Right lobe of liver (tissue), 6 donors: Measurements from ENCODE around the gene ANOS1. TPM values are rescaled to one million over a fixed set of nuclear protein-coding genes. Genes with fewer than 3 reads are reported as not detected.

Experiments
- ATAC-seq, 4 donors: fragments of 200-7000 bp; cut with Tn5 transposase; one replicate each; pipeline ENCODE4 v1.9.1; 2020; ENCODE audit warnings: mild to moderate bottlenecking in 4 of 4, moderate library complexity in 4 of 4
- DNase-seq, 3 donors: peaks; one replicate each; pipeline ENCODE4 v3.0.0-alpha.2; 2020
- H3K27ac ChIP-seq, 3 donors: fragments of 200-600 bp; one replicate each; pipeline ENCODE4 v1.8.0; 2022
- H3K27me3 ChIP-seq, 2 donors: fragments of 200-600 bp; one replicate each; pipeline ENCODE4 v1.8.0; 2022
- H3K36me3 ChIP-seq, 4 donors: fragments of 200-600 bp; sonication (generic) in 1 of 4; one replicate each; pipeline versions ENCODE4 v1.5.1 to v1.8.0; 2017 to 2022; ENCODE audit warnings: control low read depth in 1 of 4
- H3K4me1 ChIP-seq, 4 donors: fragments of 200-600 bp; sonication (generic) in 1 of 4; one replicate each; pipeline versions ENCODE4 v1.5.1 to v1.8.0; 2017 to 2022; ENCODE audit warnings: control low read depth in 1 of 4
- H3K4me3 ChIP-seq, 3 donors: fragments of 200-600 bp; one replicate each; pipeline ENCODE4 v1.8.0; 2022
- H3K9me3 ChIP-seq, 4 donors: fragments of 200-600 bp; sonication (generic) in 1 of 4; one replicate each; pipeline versions ENCODE4 v1.5.1 to v1.8.0; 2017 to 2022; ENCODE audit warnings: control low read depth in 1 of 4
- POLR2A ChIP-seq: fragments of 450-650 bp; IDR thresholded peaks from one replicate; pipeline ENCODE4 v1.6.1; 2017; ENCODE audit warnings: antibody characterized with exemption, mild to moderate bottlenecking
- WGBS: methylation state at CpG from one replicate; pipeline ENCODE4 v1.1.6; 2018; ENCODE audit warnings: low coverage, low lambda C conversion rate; ENCODE audit not compliant: insufficient coverage; ENCODE audit errors: missing lambda C conversion rate; 5-methylcytosine and 5-hydroxymethylcytosine counted together
- intact Hi-C, 2 donors: fragments of 100-400 bp; cut with DNase I; formaldehyde crosslinking; loops; one replicate each; pipeline versions ENCODE4 v1.11.2 to v1.14.1; 2022
- total RNA-seq, 6 experiments: library from RNA; depleted of rRNA in 2 of 6; stranded (reverse); fragments of >200 nt in 2 of 6; fragmentation: NEBNext Ultra II Directional in 3 of 6; extraction: Animal tissue kit (Norgen Biotek cat#: 25700) in 3 of 6; gene quantifications; one replicate each; pipeline versions ENCODE4 v1.1.0 to v1.2.4, GENCODE V29; 2016 to 2023
- TF ChIP-seq, protein P1 (sequence below), 4 donors: fragments of 200-600 bp in 3 of 4; fragments of 450-650 bp in 1 of 4; IDR thresholded peaks; one replicate each; pipeline versions ENCODE4 v1.5.1 to v1.8.0; 2016 to 2022; ENCODE audit warnings: antibody characterized with exemption in 4 of 4, mild to moderate bottlenecking in 2 of 4
- donor health status: DM: no; HTN: yes; CAD: no.
- donor health status: DM: no; HTN: no; CAD: no.
- donor health status: DM: no; HTN: no; CAD: no.
- donor health status: DM: no; HTN: yes; CAD: no.
- donor health status: DM: no; HTN: yes; CAD: no.

The ANOS1 gene
- total RNA-seq, 6 experiments from 2014 or later = 0.22 to 0.81 (median 0.55) TPM

DNA sequence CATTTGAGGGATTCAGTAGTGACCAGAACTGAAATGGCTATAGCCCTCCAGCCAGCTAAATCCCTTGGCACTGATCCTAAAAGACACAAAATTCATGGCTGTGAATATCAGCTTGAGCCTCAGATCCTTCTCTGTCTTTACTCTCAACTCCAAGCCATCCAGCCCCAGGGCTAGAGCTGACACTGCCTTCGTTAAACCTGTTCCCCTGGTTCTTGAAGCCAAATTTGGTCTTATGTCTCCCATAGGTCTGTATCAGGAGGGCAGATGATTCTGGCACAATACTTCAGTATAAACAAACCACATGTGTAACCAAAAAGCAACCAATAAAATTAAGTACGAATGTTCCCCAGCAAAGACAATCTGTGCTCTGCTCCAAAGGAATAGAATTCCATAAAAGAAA, 78.0 kb downstream of the ANOS1 start:
- Histone ChIP-seq H3K4me3 (no peak overlapping the region), H3K9me3 (no peaks in the 10 kb centered on the region), H3K4me1 (no peaks in the 10 kb centered on the region), H3K27ac (no peak overlapping the region), H3K27me3 (no peaks in the 10 kb centered on the region), H3K36me3 (no peaks in the 10 kb centered on the region)
- TF ChIP-seq, protein P1, sequence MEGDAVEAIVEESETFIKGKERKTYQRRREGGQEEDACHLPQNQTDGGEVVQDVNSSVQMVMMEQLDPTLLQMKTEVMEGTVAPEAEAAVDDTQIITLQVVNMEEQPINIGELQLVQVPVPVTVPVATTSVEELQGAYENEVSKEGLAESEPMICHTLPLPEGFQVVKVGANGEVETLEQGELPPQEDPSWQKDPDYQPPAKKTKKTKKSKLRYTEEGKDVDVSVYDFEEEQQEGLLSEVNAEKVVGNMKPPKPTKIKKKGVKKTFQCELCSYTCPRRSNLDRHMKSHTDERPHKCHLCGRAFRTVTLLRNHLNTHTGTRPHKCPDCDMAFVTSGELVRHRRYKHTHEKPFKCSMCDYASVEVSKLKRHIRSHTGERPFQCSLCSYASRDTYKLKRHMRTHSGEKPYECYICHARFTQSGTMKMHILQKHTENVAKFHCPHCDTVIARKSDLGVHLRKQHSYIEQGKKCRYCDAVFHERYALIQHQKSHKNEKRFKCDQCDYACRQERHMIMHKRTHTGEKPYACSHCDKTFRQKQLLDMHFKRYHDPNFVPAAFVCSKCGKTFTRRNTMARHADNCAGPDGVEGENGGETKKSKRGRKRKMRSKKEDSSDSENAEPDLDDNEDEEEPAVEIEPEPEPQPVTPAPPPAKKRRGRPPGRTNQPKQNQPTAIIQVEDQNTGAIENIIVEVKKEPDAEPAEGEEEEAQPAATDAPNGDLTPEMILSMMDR (IDR thresholded peaks at IDR 0.05) = no peak
- no peak for TF ChIP-seq POLR2A
- 42% methylated on average over 2 of the region's 2 CpGs for WGBS
- intact Hi-C loops = no loop called here
- DNase-seq (no peak), ATAC-seq (no peak)

DNA sequence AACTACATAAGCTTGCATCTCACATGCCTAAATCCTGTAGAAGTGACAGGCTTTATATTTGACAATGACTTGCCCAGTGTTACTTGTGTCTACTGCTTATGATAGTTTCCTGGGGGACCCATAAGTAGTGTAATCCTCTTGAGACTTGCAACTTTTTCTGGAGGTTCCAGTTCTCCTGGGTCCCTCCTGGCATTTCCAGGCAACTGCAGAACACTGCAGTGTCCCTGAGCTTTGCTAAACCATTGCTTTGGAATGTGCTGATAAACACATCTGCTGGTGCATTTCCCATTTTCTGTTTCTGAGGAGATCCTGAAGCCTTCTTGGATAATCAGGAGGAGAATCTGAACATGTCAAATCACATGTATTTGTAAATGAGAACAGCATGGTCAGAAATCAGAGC, 82.0 kb downstream of the ANOS1 start:
- TF ChIP-seq POLR2A = no peak
- TF ChIP-seq, protein P1 (IDR thresholded peaks at IDR 0.05) = no peak
- Histone ChIP-seq H3K9me3 (no peaks in the 10 kb centered on the region), H3K36me3 (no peaks in the 10 kb centered on the region), H3K27me3 (no peaks in the 10 kb centered on the region), H3K4me3 (no peak overlapping the region), H3K4me1 (no peaks in the 10 kb centered on the region), H3K27ac (no peak overlapping the region)
- no peak for ATAC-seq
- intact Hi-C loops = no loop called here
- no peak for DNase-seq

- ATAC-seq = no peak
- WGBS = 52% methylated on average over 6 of the region's 7 CpGs
Measured at GRCh38 chrX:8647176-8647575, 84.8 kb downstream of the ANOS1 start.

DNA sequence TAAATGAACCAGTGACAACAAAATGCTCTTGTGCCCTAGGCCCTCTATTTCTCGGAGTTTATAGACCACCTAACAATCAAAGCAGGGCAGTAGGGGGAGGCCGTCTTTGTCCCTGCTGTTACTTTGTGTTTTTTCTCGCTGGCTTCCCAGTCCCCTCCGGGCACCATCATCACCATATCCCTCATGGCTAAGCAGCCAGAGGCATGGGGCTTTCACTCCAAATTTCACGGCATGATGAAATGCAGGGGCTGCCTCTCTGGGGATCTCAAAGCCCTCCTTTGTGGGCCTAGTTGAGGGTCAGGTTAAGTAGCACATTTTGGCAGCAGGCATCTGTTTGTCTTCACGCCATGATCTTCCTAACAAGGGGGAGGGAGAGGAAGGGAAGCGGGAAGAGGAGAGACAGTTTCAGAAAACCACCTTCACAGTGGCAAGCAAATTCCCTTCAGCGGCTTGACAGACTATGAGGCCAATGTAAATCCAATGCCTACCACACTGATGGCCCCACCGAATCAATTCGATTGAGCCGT, 91.9 kb downstream of the ANOS1 start:
- H3K36me3 ChIP-seq = no peaks in the 10 kb centered on the region
- TF ChIP-seq, protein P1 (IDR thresholded peaks at IDR 0.05) = no peak
- TF ChIP-seq POLR2A = no peak
- 31% methylated on average over 10 of the region's 11 CpGs for WGBS
- intact Hi-C loops = no loop called here
- no peaks in the 10 kb centered on the region for H3K27me3 ChIP-seq
- H3K27ac ChIP-seq = no peak overlapping the region
- ATAC-seq (no peak), DNase-seq (no peak)
- H3K4me3 ChIP-seq = no peak overlapping the region
- H3K9me3 ChIP-seq = no peaks in the 10 kb centered on the region
- no peaks in the 10 kb centered on the region for H3K4me1 ChIP-seq

More at GRCh38 chrX:8647176-8647575, 84.8 kb downstream of the ANOS1 start:
- no peaks in the 10 kb centered on the region for H3K9me3 ChIP-seq
- H3K27me3 ChIP-seq = no peaks in the 10 kb centered on the region
- no peaks in the 10 kb centered on the region for H3K36me3 ChIP-seq
- intact Hi-C loops = no loop called here
- no peak for DNase-seq
- TF ChIP-seq, protein P1 (IDR thresholded peaks at IDR 0.05) = no peak
- TF ChIP-seq POLR2A = no peak
- H3K27ac ChIP-seq = no peak overlapping the region
- H3K4me3 ChIP-seq = no peak overlapping the region
- no peaks in the 10 kb centered on the region for H3K4me1 ChIP-seq

DNA sequence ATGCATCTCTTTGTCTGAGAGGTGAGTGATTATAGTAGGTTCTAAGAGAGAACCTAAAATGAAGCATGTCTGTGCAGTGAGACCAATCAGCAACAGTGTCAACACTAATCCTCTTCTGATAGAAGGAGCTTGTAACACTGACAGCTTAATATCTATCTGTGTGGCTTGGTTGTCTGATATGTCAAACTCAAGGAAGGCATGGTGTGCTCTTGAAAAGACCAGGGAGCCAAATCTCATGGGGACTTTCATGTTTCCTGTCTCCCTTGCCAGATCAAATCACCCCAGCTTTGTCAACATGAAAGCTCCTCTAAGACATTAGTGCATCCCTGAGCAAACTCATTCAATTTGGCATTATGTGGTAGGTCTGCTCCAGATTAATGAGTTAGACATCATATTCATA, 95.4 kb downstream of the ANOS1 start:
- no peaks in the 10 kb centered on the region for H3K4me1 ChIP-seq
- intact Hi-C loops = no loop called here
- H3K36me3 ChIP-seq = no peaks in the 10 kb centered on the region
- no peaks in the 10 kb centered on the region for H3K9me3 ChIP-seq
- H3K27me3 ChIP-seq = no peaks in the 10 kb centered on the region
- TF ChIP-seq, protein P1 (IDR thresholded peaks at IDR 0.05) = no peak
- no peak for TF ChIP-seq POLR2A
- ATAC-seq = no peak
- DNase-seq = no peak
- no peak overlapping the region for H3K27ac ChIP-seq
- no peak overlapping the region for H3K4me3 ChIP-seq
